ENCODE data around the gene JHY.

JHY gene

GRCh38 chr11:122863704-122864326 lies 18.7 kb upstream of the JHY start:
- Histone ChIP-seq H3K27me3 (ENCODE audit: insufficient read depth, poor library complexity, severe bottlenecking) (peaks cover 7% of the 10 kb centered on the region), H3K27ac (replicated peaks) (no peak overlapping the region), H3K4me3 (replicated peaks; ENCODE audit: insufficient read depth, low read length) (0 out of 2 replicates have a peak overlapping the region, but pooled peaks have one; percentile 10)
- TF ChIP-seq GABPA (IDR thresholded peaks at IDR 0.05; ENCODE audit: low read depth) (no peak), REST (IDR thresholded peaks at IDR 0.05; ENCODE audit: insufficient replicate concordance, low read depth) (no peak), SPI1 (IDR thresholded peaks at IDR 0.05; ENCODE audit: borderline replicate concordance, low read depth) (no peak), CTCF (IDR thresholded peaks at IDR 0.05; ENCODE audit: insufficient read depth, low read length) (peak; percentile 79)
- peak in 1 of 2 experiments; percentile 37 for DNase-seq (ENCODE audit: low read depth in 1 of 2, low spot score in 1 of 2)

- peak overlapping the region; percentile 10 for H3K4me3 ChIP-seq (replicated peaks; ENCODE audit: insufficient read depth, low read length)
- H3K27me3 ChIP-seq (ENCODE audit: insufficient read depth, poor library complexity, severe bottlenecking): peaks cover 13% of the 10 kb centered on the region
- DNase-seq (ENCODE audit: low read depth in 1 of 2, low spot score in 1 of 2): no peak
- H3K27ac ChIP-seq (replicated peaks): no peak overlapping the region
- no peak for TF ChIP-seq POLR2AphosphoS5 (IDR thresholded peaks at IDR 0.05; ENCODE audit: low read depth)
- no peak for TF ChIP-seq GABPA (IDR thresholded peaks at IDR 0.05; ENCODE audit: low read depth)
- no peak for TF ChIP-seq CTCF (IDR thresholded peaks at IDR 0.05; ENCODE audit: insufficient read depth, low read length)
- no peak for TF ChIP-seq REST (IDR thresholded peaks at IDR 0.05; ENCODE audit: insufficient replicate concordance, low read depth)
- TF ChIP-seq SPI1 (IDR thresholded peaks at IDR 0.05; ENCODE audit: borderline replicate concordance, low read depth): no peak
These were observed 18.0 kb upstream of the JHY start for GRCh38 chr11:122864386-122865115.

- H3K4me3 ChIP-seq (replicated peaks; ENCODE audit: insufficient read depth, low read length): no peak overlapping the region
- no peak for DNase-seq (ENCODE audit: low read depth in 1 of 2, low spot score in 1 of 2)
- H3K27me3 ChIP-seq (ENCODE audit: insufficient read depth, poor library complexity, severe bottlenecking): peaks cover 10% of the 10 kb centered on the region
- no peak overlapping the region for H3K27ac ChIP-seq (replicated peaks)
- TF ChIP-seq SPI1 (IDR thresholded peaks at IDR 0.05; ENCODE audit: borderline replicate concordance, low read depth) (no peak), GABPA (IDR thresholded peaks at IDR 0.05; ENCODE audit: low read depth) (no peak)
These were observed 12.9 kb upstream of the JHY start for GRCh38 chr11:122869622-122870021.

GRCh38 chr11:122871302-122871701 lies 11.3 kb upstream of the JHY start:
- TF ChIP-seq REST (IDR thresholded peaks at IDR 0.05; ENCODE audit: insufficient replicate concordance, low read depth): no peak
- no peak for TF ChIP-seq POLR2AphosphoS5 (IDR thresholded peaks at IDR 0.05; ENCODE audit: low read depth)
- TF ChIP-seq CTCF (IDR thresholded peaks at IDR 0.05; ENCODE audit: insufficient read depth, low read length): no peak
- no peak for TF ChIP-seq SPI1 (IDR thresholded peaks at IDR 0.05; ENCODE audit: borderline replicate concordance, low read depth)
- TF ChIP-seq GABPA (IDR thresholded peaks at IDR 0.05; ENCODE audit: low read depth): no peak
- Histone ChIP-seq H3K27me3 (ENCODE audit: insufficient read depth, poor library complexity, severe bottlenecking) (peaks cover 12% of the 10 kb centered on the region), H3K4me3 (replicated peaks; ENCODE audit: insufficient read depth, low read length) (no peak overlapping the region), H3K27ac (replicated peaks) (no peak overlapping the region)
- no peak for DNase-seq (ENCODE audit: low read depth in 1 of 2, low spot score in 1 of 2)

Measured in HL-60 (cell line).